ENCODE data around the gene VSIG10.

DNA sequence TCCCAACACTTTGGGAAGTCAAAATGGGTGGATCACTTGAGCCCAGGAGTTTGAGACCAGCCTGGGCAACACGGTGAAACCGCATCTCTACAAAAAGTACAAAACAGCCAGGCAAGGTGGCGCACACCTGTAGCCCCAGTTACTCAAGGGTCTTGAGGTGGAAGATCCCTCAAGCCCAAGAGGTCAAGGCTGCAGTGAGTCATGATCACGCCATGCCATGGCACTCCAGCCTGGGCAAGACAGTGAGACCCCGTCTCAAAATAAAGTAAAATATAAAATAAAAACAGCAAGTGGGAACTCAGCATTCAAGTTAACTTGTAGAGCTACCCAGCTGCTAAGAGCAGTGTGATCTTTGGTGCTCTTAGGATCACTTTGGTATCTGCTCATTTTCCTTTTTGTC is 74.6 kb downstream of the VSIG10 start:
- TF ChIP-seq POLR2A (IDR thresholded peaks at IDR 0.05) = no peak
- TF ChIP-seq, protein P1, sequence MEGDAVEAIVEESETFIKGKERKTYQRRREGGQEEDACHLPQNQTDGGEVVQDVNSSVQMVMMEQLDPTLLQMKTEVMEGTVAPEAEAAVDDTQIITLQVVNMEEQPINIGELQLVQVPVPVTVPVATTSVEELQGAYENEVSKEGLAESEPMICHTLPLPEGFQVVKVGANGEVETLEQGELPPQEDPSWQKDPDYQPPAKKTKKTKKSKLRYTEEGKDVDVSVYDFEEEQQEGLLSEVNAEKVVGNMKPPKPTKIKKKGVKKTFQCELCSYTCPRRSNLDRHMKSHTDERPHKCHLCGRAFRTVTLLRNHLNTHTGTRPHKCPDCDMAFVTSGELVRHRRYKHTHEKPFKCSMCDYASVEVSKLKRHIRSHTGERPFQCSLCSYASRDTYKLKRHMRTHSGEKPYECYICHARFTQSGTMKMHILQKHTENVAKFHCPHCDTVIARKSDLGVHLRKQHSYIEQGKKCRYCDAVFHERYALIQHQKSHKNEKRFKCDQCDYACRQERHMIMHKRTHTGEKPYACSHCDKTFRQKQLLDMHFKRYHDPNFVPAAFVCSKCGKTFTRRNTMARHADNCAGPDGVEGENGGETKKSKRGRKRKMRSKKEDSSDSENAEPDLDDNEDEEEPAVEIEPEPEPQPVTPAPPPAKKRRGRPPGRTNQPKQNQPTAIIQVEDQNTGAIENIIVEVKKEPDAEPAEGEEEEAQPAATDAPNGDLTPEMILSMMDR (IDR thresholded peaks at IDR 0.05 in 8 of 11, conservative IDR thresholded peaks at IDR 0.05 in 3 of 11) = no peak

Data from spleen (tissue), 7 donors.